Activated CD4-positive, alpha-beta T cell treated with anti-CD3 and anti-CD28 coated beads for 36 hours (primary cell): ENCODE data around the gene HINT2. TPM values are rescaled to one million over a fixed set of nuclear protein-coding genes. Genes with fewer than 3 reads are reported as not detected.

Experiments used
- ATAC-seq: fragments of 200-7000 bp; cut with Tn5 transposase; one replicate; pipeline ENCODE4 v1.10.0; 2021; ENCODE audit warnings: mild to moderate bottlenecking, moderate library complexity
- CTCF ChIA-PET: fragments of 350-600 bp; sonication (Branson Sonifier 250); formaldehyde crosslinking; loops from one replicate; lab custom pipeline; 2021; ENCODE audit warnings: antibody characterized with exemption; lab: Charles Lee
- POLR2A ChIA-PET: fragments of 350-600 bp; sonication (Branson Sonifier 250); formaldehyde crosslinking; loops from one replicate; lab custom pipeline; 2021; ENCODE audit warnings: antibody characterized with exemption, inconsistent platforms; lab: Charles Lee
- DNase-seq: peaks from one replicate; pipeline ENCODE4 v3.0.0-alpha.2; 2020
- H3K27ac Mint-ChIP-seq: one replicate; pipeline ENCODE4 v1.8.0; 2021; ENCODE audit warnings: mixed read lengths
- H3K27me3 Mint-ChIP-seq: one replicate; pipeline ENCODE4 v1.8.0; 2021; ENCODE audit warnings: mixed read lengths
- H3K36me3 Mint-ChIP-seq: one replicate; pipeline ENCODE4 v1.8.0; 2021; ENCODE audit warnings: low read depth, mixed read lengths
- H3K4me1 Mint-ChIP-seq: one replicate; pipeline ENCODE4 v1.8.0; 2021; ENCODE audit warnings: mixed read lengths
- H3K4me3 Mint-ChIP-seq: one replicate; pipeline ENCODE4 v1.8.0; 2021; ENCODE audit warnings: mild to moderate bottlenecking, moderate library complexity, mixed read lengths
- H3K9me3 Mint-ChIP-seq: one replicate; pipeline ENCODE4 v1.8.0; 2021; ENCODE audit warnings: low read depth, mixed read lengths
- intact Hi-C, 2 experiments: fragments of 100-400 bp; cut with DNase I in 1 of 2; cut with micrococcal nuclease in 1 of 2; formaldehyde crosslinking; loops; one replicate each; pipeline versions ENCODE4 v1.14.2 to v1.15.1; 2022 to 2024; cut with DNase I, micrococcal nuclease
- total RNA-seq, 2 experiments: library from RNA; stranded (reverse); gene quantifications; one replicate each; pipeline ENCODE4 v1.2.3, GENCODE V29; 2021

HINT2 gene
- total RNA-seq, 2 experiments from 2014 or later, result 47.4 to 61.1 TPM

GRCh38 chr9:35839926-35840325, 25.1 kb upstream of the HINT2 start:
- Mint-ChIP-seq H3K27ac (no peak overlapping the region), H3K27me3 (no peaks in the 10 kb centered on the region), H3K9me3 (no peaks in the 10 kb centered on the region), H3K4me3 (no peak overlapping the region), H3K36me3 (no peaks in the 10 kb centered on the region), H3K4me1 (peaks cover 6% of the 10 kb centered on the region)
- DNase-seq (no peak), ATAC-seq (no peak)
- CTCF ChIA-PET, result interaction anchor here (0.6 kb wide), 1 partner anchor 48 kb away, joined by 3 read pairs; no protein-coding TSS in a partner anchor
- intact Hi-C loops, result no loop called here
- POLR2A ChIA-PET, result no interaction called here

DNA sequence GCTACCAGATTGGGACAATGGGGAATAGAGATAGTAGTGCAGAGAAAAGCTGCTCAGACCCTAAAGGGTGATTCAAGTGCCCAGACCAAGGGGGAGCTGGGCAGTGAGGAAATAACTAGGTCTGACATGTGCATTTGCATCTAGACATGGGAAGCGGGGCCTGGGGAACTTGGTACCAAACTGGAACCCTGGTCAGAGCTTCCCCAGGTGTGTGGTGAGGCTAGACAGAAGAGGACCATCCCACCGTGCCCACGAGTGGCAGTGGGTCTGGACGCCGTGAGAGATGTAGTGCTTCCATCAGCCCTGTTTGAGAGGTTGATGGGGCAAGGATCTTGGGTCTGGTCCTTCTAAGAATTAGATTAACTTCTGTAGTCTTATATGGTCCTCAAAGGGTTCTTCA, 21.8 kb upstream of the HINT2 start:
- POLR2A ChIA-PET, result interaction anchor here (0.6 kb wide), 1 partner anchor 287 kb away, joined by 3 read pairs; no protein-coding TSS in a partner anchor
- no peak for ATAC-seq

GRCh38 chr9:35835766-35836165, 20.9 kb upstream of the HINT2 start:
- intact Hi-C loops, result no loop called here
- ChIA-PET CTCF (interaction anchor here (0.8 to 3.7 kb wide), 8 partner anchors 10 to 171 kb away, joined by 3 to 23 read pairs (median 4); partner anchors contain the start of gene SPAG8), POLR2A (no interaction called here)
- DNase-seq, result no peak
- ATAC-seq, result no peak
- Mint-ChIP-seq H3K9me3 (no peaks in the 10 kb centered on the region), H3K4me1 (no peaks in the 10 kb centered on the region), H3K36me3 (no peaks in the 10 kb centered on the region), H3K27ac (no peak overlapping the region), H3K4me3 (no peak overlapping the region), H3K27me3 (no peaks in the 10 kb centered on the region)

More for the DNA sequence above, 21.8 kb upstream of the HINT2 start:
- Mint-ChIP-seq H3K27ac (no peak overlapping the region), H3K4me3 (no peak overlapping the region), H3K36me3 (no peaks in the 10 kb centered on the region), H3K9me3 (no peaks in the 10 kb centered on the region), H3K4me1 (no peaks in the 10 kb centered on the region), H3K27me3 (no peaks in the 10 kb centered on the region)
- intact Hi-C loops, result no loop called here
- CTCF ChIA-PET, result interaction anchor here (1.4 to 3.7 kb wide), 2 partner anchors 45 to 47 kb away, joined by 4 to 23 read pairs; no protein-coding TSS in a partner anchor
- no peak for DNase-seq

DNA sequence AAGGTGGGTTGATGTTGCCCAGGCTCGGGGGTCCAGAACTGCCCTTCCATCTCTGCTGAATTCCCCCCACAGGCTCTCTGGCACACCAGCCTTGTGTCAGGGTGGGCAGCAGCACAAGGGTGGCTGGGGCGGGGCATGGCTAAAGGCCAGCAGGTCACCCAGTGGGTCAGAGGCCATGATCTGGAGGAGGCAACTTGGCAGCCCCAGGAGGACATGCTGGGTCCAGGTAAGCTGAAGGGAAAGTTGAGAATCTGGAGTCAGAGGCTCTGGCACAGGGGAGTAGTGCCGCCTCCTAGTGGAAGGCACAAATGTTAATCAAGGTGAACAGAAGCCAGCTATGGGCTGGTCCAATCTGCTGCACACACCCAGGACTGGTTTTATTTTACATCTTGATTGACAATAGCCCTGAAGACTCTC, 20.4 kb upstream of the HINT2 start:
- intact Hi-C loops, result no loop called here
- peak; percentile 66 for ATAC-seq
- POLR2A ChIA-PET, result no interaction called here

GRCh38 chr9:35834260-35835215, 19.7 kb upstream of the HINT2 start:
- H3K36me3 Mint-ChIP-seq, result no peaks in the 10 kb centered on the region
- CTCF ChIA-PET, result interaction anchor here (0.6 to 3.7 kb wide), 10 partner anchors 8 to 722 kb away, joined by 3 to 23 read pairs (median 4); partner anchors contain the start of genes HINT2 and SPAG8
- no peaks in the 10 kb centered on the region for H3K9me3 Mint-ChIP-seq
- intact Hi-C loops, result no loop called here
- H3K27ac Mint-ChIP-seq, result peak overlapping the region; percentile 11
- DNase-seq (no peak), ATAC-seq (no peak)
- H3K27me3 Mint-ChIP-seq, result no peaks in the 10 kb centered on the region
- H3K4me3 Mint-ChIP-seq, result no peak overlapping the region
- POLR2A ChIA-PET, result no interaction called here
- peaks cover 6% of the 10 kb centered on the region for H3K4me1 Mint-ChIP-seq

More for the DNA sequence above, 20.4 kb upstream of the HINT2 start:
- Mint-ChIP-seq H3K36me3 (no peaks in the 10 kb centered on the region), H3K9me3 (no peaks in the 10 kb centered on the region), H3K4me3 (no peak overlapping the region), H3K27ac (no peak overlapping the region), H3K4me1 (no peaks in the 10 kb centered on the region), H3K27me3 (no peaks in the 10 kb centered on the region)
- peak; percentile 42 for DNase-seq
- CTCF ChIA-PET, result interaction anchor here (0.8 to 3.7 kb wide), 8 partner anchors 9 to 172 kb away, joined by 3 to 23 read pairs (median 4); partner anchors contain the start of genes HINT2 and SPAG8

- no peak overlapping the region for H3K27ac Mint-ChIP-seq
- POLR2A ChIA-PET, result no interaction called here
- H3K36me3 Mint-ChIP-seq, result no peaks in the 10 kb centered on the region
- H3K4me1 Mint-ChIP-seq, result peaks cover 10% of the 10 kb centered on the region
- H3K9me3 Mint-ChIP-seq, result no peaks in the 10 kb centered on the region
- no peaks in the 10 kb centered on the region for H3K27me3 Mint-ChIP-seq
- CTCF ChIA-PET, result interaction anchor here (0.5 to 2.9 kb wide), 5 partner anchors 21 to 1023 kb away, joined by 3 to 14 read pairs (median 4); partner anchors contain the start of gene SPAG8
- DNase-seq, result no peak
- H3K4me3 Mint-ChIP-seq, result no peak overlapping the region
- intact Hi-C loops, result no loop called here
- ATAC-seq, result no peak
These were observed 18.0 kb upstream of the HINT2 start for GRCh38 chr9:35832814-35833213.

DNA sequence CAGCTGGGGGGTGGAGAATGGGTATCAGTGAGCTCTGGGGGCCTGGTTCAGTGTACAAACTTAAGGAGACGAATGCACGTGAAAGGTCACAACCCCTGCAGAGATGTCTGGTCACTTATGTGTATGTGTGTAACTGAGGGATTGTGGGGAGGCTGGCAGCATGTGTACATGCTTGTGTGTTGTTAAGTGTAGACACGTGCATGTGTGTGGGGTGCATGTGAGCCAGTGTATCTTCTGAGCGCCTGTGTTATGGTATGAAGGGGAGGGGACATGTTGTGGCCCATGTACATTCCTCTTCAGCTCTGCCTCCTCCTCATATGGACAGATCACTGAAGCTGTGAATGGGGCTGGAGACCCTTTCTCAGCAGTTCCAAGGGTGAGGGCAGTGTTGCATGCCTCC, 16.2 kb upstream of the HINT2 start:
- no peaks in the 10 kb centered on the region for H3K36me3 Mint-ChIP-seq
- peaks cover 11% of the 10 kb centered on the region for H3K4me1 Mint-ChIP-seq
- no peak overlapping the region for H3K4me3 Mint-ChIP-seq
- H3K9me3 Mint-ChIP-seq, result no peaks in the 10 kb centered on the region
- H3K27ac Mint-ChIP-seq, result no peak overlapping the region
- ATAC-seq (no peak), DNase-seq (no peak)
- POLR2A ChIA-PET, result no interaction called here
- no peaks in the 10 kb centered on the region for H3K27me3 Mint-ChIP-seq
- intact Hi-C loops, result no loop called here
- CTCF ChIA-PET, result interaction anchor here (1.4 to 2.9 kb wide), 4 partner anchors 8 to 51 kb away, joined by 4 to 14 read pairs (median 6); partner anchors contain the start of gene SPAG8

- CTCF ChIA-PET, result interaction anchor here (0.6 kb wide), 1 partner anchor 1212 kb away, joined by 3 read pairs; no protein-coding TSS in a partner anchor
- ATAC-seq, result no peak
- POLR2A ChIA-PET, result interaction anchor here (1.0 kb wide), 1 partner anchor 18 kb away, joined by 3 read pairs; no protein-coding TSS in a partner anchor
- Mint-ChIP-seq H3K4me3 (peak overlapping the region; percentile 74), H3K27ac (peak overlapping the region; percentile 72), H3K9me3 (no peaks in the 10 kb centered on the region), H3K36me3 (no peaks in the 10 kb centered on the region), H3K27me3 (no peaks in the 10 kb centered on the region), H3K4me1 (peaks cover 13% of the 10 kb centered on the region)
- no peak for DNase-seq
- intact Hi-C loops, result loop anchor here in 1 of 2 experiments (1.0 to 5.0 kb wide), 5 partner anchors 14 to 573 kb away; partner anchors contain the start of genes ARHGEF39, CREB3, HINT2 and RNF38
These were observed 14.9 kb upstream of the HINT2 start for GRCh38 chr9:35829764-35830096.

DNA sequence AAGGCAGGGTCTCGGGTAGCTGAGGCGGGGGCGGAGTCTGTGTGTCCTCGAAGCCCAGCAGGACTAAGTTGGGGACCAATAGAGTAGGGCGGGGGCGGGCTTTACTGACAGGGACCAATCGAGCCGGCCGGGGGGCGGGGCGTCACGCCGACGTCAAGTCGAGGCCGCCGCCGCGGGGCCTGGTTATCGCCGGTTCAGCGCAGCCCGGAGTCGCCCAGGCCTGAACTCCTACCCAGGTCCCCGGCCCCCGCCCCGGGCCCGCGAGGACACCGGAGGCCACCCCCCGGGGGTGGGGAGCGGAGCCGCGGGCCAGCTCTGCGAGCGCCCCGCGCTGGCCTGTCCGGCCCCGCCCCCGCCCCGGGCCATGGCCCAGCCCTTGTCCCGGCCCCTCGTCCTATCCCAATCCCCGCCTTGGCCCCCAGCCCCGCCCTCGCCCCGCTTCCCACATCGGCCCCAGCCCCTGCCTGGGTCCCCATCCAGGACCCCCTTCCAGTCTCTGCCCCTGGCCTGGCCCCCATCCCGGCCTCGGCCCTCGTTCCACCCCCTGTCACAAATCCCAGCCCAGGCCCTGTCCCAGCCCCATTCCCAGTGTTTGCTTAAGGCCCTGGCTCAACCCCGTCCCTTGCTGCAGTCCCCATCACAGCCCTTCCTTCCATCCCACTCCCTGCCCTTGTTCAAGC, 14.4 kb upstream of the HINT2 start, which contains the start of gene TMEM8B:
TMEM8B (plus strand) TSS at position 145 of the 680 bp plus-strand sequence; CDS start at position 365, 220 bp downstream.
- intact Hi-C loops, result loop anchor here in 1 of 2 experiments (1.0 to 5.0 kb wide), 5 partner anchors 14 to 573 kb away; partner anchors contain the start of genes ARHGEF39, CREB3, HINT2 and RNF38
- peak within 1 kb of the TSS; percentile 78 for H3K27ac Mint-ChIP-seq
- H3K4me3 Mint-ChIP-seq, result peak within 1 kb of the TSS; percentile 78
- ChIA-PET CTCF (interaction anchor here (0.6 to 3.8 kb wide), 6 partner anchors 14 to 1212 kb away, joined by 3 to 27 read pairs (median 4); partner anchors contain the start of gene HINT2), POLR2A (interaction anchor here (1.0 kb wide), 1 partner anchor 19 kb away, joined by 3 read pairs; no protein-coding TSS in a partner anchor)
- H3K9me3 Mint-ChIP-seq, result no peaks in the 10 kb centered on the region
- ATAC-seq (peak; percentile 92), DNase-seq (peak; percentile 98)
- no peaks in the 10 kb centered on the region for H3K36me3 Mint-ChIP-seq
- H3K27me3 Mint-ChIP-seq, result no peaks in the 10 kb centered on the region
- H3K4me1 Mint-ChIP-seq, result peaks cover 13% of the 10 kb centered on the region

DNA sequence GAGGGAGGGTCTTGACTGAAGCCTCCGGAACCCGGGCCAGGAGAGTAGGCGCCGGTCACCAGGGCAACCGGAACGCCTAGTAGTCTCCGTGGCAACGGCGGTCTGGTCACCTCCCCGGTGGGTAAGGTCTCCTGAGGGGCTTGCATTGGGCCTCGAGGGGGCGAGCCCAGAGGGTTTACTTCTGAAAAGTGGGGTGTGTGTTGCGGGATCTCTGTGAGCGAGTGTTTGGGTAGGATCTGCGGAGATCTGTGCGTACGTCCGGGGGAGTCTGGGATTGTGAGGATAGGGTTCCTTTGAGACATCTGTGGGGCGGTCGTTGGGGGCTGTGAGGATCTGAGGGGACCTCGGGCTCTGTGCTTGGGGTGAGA, 13.9 kb upstream of the HINT2 start, which contains the start of gene FAM221B:
FAM221B (minus strand) TSS at position 17 of the 368 bp plus-strand sequence. CDS start 2,571 bp downstream, outside the sequence.
- POLR2A ChIA-PET, result interaction anchor here (1.0 kb wide), 1 partner anchor 19 kb away, joined by 3 read pairs; no protein-coding TSS in a partner anchor
- H3K27ac Mint-ChIP-seq, result peak within 1 kb of the TSS; percentile 78
- intact Hi-C loops, result loop anchor here in 1 of 2 experiments (1.0 to 5.0 kb wide), 5 partner anchors 13 to 574 kb away; partner anchors contain the start of genes ARHGEF39, CREB3, HINT2 and RNF38
- H3K9me3 Mint-ChIP-seq, result no peaks in the 10 kb centered on the region
- DNase-seq (peak; percentile 57), ATAC-seq (no peak)
- H3K27me3 Mint-ChIP-seq, result no peaks in the 10 kb centered on the region
- no peaks in the 10 kb centered on the region for H3K36me3 Mint-ChIP-seq
- peaks cover 13% of the 10 kb centered on the region for H3K4me1 Mint-ChIP-seq
- CTCF ChIA-PET, result interaction anchor here (0.6 to 3.8 kb wide), 7 partner anchors 14 to 126 kb away, joined by 3 to 27 read pairs (median 4); partner anchors contain the start of genes HINT2 and SPAG8
- H3K4me3 Mint-ChIP-seq, result peak within 1 kb of the TSS; percentile 78
